ENCODE results near the gene RNF26. TPM values are rescaled to one million over a fixed set of nuclear protein-coding genes. Genes with fewer than 3 reads are reported as not detected.

The RNF26 gene
- total and polyA plus RNA-seq, 2 of the 4 experiments (the other 2 are of a cell fraction) = 3.4 to 36.7 TPM

GRCh38 chr11:119336744-119337469, 2.6 kb downstream of the RNF26 start (continued):
- no peak for TF ChIP-seq USF2 (IDR thresholded peaks at IDR 0.05; ENCODE audit: low read depth, low read length)
- TF ChIP-seq NFE2L2 (IDR thresholded peaks at IDR 0.05; ENCODE audit: low read depth, low read length) = no peak

All from IMR-90 (cell line).